ENCODE data around the gene EPN3.

GRCh38 chr17:50587571-50587970 is 55.0 kb downstream of the EPN3 start:
- TF ChIP-seq CTCF (conservative IDR thresholded peaks at IDR 0.05; ENCODE audit: low read length) (no peak), EZH2phosphoT487 (IDR thresholded peaks at IDR 0.05; ENCODE audit: borderline replicate concordance) (no peak)

Data from Loucy (cell line).